HG03432 (cell line): ENCODE measurements around the gene COL4A2.
A peak's percentile ranks its signal among the peaks of the same experiment; 100 is the strongest.

Experiments
- ATAC-seq: cut with Tn5 transposase; IDR thresholded peaks from one replicate; pipeline ENCODE4 v1.9.1; 2021; ENCODE audit warnings: mild to moderate bottlenecking, moderate library complexity; ENCODE audit not compliant: unreplicated experiment

COL4A2 gene

GRCh38 chr13:110396913-110397381 lies 89.9 kb downstream of the COL4A2 start:
- ATAC-seq = no peak

DNA sequence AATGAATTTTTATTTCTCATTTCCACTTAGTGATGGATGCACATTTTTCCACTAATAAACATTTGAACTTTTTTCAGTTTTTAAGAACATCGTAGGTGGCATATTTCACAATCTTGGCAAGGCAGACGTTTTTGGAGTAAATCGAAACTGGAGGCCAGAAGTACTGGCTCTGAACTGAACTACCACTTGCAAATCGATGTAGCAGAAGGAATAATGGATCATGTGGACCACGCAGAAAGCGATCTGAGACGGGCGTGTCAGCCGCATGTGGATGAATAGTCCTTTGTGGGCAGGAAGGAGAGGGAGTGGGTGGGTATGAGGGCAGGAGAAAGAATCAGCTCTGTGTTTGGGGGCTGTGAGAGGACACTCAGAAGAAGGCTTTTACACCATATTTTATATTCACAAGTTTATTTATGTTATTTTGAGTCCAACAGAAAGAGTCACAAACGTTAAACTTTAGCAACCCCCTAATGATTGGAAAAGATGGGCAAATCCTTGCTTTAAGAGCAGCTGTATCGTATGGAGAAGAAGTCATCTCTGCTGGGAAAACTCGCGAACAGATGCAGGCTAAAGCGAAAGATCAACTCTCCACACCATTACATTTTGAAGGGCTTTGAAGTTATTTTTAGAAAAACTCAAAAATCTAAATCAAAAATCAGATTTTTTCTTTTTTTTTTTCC lies 90.5 kb downstream of the COL4A2 start:
- ATAC-seq = no peak

DNA sequence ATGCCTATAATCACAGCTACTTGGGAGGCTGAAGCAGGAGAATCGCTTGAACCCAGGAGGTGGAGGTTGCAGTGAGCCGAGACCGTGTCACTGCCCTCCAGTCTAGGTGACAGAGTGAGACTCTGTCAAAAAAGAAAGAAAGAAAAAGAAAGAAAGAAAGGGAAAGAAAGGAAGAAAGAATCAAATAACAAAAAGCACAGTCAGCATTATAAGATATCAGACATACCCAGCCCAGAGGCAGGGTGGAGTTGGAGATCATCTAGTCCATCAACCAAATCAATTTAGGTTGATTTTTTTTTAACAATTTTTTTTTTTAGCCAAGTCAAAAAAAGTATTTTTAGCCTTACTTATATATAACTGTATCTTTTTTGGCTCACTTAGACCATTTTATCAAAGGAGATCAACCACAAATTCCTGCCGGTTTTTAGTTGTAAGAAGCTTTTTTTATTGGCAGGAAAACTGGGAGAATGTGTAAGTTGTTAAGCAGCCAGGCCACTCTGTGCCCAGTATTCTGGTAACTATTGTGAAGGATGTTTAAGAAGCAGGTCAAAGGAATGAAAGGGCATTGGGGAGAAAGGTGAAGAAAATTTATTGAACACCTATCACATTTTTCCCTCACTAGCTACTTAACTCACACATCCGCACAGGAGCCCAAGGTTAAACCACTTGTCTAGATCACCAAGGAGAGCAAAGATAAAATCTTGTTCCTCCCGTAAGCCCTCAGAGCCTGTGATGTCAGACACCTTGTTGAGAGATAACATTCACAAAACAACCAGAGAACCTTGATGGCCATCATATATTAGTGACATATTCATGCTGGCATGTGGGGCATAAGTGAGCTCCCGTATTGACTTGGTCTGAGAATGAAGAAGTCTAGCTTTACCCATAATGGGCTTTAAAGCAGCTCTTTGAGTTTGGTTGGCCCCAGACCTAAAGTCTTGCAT lies 91.8 kb downstream of the COL4A2 start:
- no peak for ATAC-seq

GRCh38 chr13:110399801-110400200 lies 92.7 kb downstream of the COL4A2 start:
- ATAC-seq = no peak

GRCh38 chr13:110400786-110401533 lies 93.9 kb downstream of the COL4A2 start:
- no peak for ATAC-seq

GRCh38 chr13:110402299-110403069 lies 95.4 kb downstream of the COL4A2 start:
- ATAC-seq = no peak

DNA sequence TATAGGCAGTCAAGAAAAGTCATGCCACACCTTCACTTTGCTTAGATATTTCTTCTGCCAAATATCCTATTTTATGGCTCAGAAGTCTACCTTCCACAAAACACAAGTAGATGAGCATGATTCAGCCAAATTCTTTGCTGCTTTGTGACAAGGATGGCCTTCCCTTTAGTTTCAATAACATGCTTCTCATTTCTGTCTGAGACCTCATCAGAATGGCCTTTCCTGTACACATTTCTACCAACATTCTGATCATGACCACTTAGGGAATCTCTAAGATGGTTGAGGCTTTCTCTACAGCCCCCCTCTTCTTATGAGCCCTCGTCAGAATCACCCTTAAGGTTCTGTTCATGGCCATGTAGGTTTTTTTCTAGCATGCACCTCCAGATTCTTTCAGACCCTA lies 96.2 kb downstream of the COL4A2 start:
- no peak for ATAC-seq

DNA sequence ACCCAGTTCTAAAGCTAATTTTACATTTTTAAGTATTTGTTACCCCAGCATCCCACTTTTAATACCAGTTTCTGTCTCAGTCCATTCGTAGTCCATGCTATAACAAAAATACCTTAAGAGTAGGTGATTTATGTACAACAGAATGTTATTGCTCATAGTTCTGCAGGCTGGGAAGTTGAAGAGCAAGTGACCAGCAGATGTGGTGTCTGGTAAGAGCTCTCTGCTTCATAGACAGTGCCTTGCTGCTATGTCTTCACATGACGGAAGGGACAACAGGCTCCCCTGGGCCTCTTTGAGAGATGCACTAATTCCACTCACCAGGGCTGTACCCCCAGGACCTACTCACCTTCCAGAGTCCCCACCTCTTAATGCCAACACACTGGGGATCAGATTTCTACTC lies 96.6 kb downstream of the COL4A2 start:
- ATAC-seq = no peak

DNA sequence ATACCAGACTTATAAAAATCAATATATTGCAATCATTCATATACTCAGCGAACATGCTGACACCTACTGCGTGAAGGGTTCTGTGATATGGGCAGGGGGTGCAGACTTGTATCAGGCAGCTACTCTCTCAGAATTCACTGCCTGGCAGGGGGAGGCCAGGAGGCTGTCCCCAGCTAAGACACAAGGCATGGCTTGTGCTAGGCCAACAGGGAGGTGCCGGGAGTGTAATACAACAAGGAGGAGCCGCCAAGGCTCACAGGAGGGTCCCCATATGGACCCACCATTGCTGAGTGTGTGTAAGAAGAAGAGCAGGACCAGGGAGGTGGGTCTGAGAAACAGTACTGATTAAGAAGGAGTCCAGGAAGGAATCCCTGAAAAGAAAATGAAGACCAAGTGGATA lies 97.2 kb downstream of the COL4A2 start:
- no peak for ATAC-seq

GRCh38 chr13:110405597-110406450 lies 98.7 kb downstream of the COL4A2 start:
- ATAC-seq = no peak

- no peak for ATAC-seq
These were observed 99.9 kb downstream of the COL4A2 start for GRCh38 chr13:110407021-110407420.

- ATAC-seq = no peak
These were observed 100.4 kb downstream of the COL4A2 start for GRCh38 chr13:110407531-110407930.

DNA sequence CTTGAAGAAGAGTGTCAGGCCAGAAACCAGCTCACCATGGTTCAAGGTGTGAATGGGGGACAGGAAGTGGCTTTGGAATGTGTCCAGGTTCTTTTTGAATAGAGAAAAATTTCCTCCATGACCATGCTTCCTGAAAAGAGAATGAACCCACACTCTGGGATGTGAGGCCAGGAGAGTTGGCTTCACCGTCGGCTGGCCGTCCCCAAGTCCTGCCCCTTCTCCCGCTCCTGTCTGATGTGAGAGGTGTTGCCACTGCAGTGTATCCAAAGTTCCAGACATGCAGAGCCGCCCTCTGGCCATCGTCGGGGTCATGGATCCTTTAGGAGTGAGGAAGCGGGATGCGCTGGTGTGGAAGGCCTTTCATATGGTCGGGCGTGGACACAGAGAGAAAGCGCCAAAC lies 101.2 kb downstream of the COL4A2 start:
- ATAC-seq = no peak

GRCh38 chr13:110409581-110409992 lies 102.5 kb downstream of the COL4A2 start:
- no peak for ATAC-seq

GRCh38 chr13:110410000-110410399 lies 102.9 kb downstream of the COL4A2 start:
- no peak for ATAC-seq

DNA sequence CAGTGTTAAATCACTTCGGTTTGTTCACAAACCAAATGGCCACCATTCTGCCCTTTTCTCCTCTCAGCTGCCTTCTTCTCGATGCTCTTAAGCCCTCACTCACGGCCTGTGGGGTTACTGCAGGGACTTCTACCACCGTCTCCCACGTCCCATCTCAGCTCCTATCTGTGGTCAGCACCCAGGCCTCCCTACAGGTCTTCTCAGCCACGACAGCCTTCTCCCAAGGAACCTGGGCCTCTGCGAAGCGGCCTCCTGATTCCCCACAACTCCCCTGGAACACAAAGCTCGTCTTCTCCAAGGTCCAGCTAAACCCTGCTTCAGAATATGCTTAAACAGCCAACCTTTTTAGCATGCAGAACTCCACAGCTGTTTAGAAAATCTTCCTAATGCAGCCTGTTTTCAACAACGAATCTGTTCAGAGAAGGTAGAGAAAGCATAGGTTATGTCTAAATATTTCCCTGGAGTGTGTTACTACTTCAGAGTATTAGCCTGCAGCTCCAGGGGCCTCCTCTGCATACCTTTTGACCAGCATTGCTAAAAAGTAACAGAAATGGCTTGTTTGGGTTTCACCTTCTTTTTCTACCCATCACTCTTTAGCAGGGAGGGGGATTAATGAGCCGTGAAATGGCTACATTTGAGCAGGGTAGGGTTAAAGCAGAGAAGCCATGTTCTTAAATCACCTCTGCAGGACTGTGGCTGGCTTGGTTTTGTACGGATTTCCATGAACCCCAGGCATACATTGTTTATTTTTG lies 104.0 kb downstream of the COL4A2 start:
- no peak for ATAC-seq

DNA sequence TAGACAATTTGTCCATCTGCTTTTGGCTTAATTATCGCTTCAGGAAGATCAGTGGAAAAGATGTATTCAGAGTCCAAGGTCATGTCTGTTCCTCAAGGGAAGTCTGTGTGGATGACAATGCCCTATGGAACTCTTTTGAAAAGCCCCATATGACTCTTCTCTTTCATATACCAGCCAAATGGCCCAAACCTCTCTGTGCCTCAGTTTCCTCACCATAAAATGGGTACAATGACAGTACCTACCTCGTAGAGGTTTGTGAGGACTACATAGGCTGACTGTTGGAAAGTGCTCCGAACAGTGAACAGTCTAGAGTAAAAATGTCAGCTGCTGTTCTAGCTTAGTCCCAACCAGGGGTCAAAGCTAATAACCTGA lies 104.6 kb downstream of the COL4A2 start:
- no peak for ATAC-seq

GRCh38 chr13:110412132-110412914 lies 105.2 kb downstream of the COL4A2 start:
- ATAC-seq = peak; percentile 89
